Retinal pigment epithelial cell (primary cell): ENCODE data around the gene UBE4A.

Experiments used
- DNase-seq: peaks from one replicate; pipeline ENCODE4 v3.0.0-alpha.2; 2010; ENCODE audit warnings: low read depth
- H3K4me3 ChIP-seq: 2 replicates; pipeline ENCODE4 v1.5.1; 2011; ENCODE audit warnings: mild to moderate bottlenecking, low read length, control low read depth, moderate library complexity
- TF ChIP-seq, protein P1 (sequence below): conservative IDR thresholded peaks from 2 replicates; pipeline ENCODE4 v1.5.1; 2011; ENCODE audit warnings: low read depth, low read length, control low read depth, inconsistent platforms

The UBE4A gene

GRCh38 chr11:118328745-118329144 is 30.7 kb upstream of the UBE4A start:
- no peak overlapping the region for H3K4me3 ChIP-seq
- DNase-seq = no peak
- TF ChIP-seq, protein P1, sequence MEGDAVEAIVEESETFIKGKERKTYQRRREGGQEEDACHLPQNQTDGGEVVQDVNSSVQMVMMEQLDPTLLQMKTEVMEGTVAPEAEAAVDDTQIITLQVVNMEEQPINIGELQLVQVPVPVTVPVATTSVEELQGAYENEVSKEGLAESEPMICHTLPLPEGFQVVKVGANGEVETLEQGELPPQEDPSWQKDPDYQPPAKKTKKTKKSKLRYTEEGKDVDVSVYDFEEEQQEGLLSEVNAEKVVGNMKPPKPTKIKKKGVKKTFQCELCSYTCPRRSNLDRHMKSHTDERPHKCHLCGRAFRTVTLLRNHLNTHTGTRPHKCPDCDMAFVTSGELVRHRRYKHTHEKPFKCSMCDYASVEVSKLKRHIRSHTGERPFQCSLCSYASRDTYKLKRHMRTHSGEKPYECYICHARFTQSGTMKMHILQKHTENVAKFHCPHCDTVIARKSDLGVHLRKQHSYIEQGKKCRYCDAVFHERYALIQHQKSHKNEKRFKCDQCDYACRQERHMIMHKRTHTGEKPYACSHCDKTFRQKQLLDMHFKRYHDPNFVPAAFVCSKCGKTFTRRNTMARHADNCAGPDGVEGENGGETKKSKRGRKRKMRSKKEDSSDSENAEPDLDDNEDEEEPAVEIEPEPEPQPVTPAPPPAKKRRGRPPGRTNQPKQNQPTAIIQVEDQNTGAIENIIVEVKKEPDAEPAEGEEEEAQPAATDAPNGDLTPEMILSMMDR = no peak

DNA sequence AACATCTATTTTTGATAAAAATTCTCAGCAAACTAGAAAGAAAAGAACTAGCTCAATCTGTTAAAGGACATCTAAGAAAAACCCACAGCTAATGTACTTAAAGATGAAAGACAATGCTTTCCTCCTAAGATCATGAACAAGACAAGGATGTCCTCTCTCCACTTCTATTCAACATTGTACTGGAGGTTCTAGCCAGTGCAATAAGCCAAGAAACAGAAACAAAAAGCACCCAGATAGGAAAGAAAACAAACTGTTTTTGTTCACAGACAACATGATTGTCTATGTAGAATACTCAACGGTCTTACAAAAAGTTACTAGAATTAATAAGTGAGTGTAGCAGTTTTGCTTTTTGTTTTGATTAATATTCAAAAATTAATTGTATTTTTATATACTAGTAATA is 24.7 kb upstream of the UBE4A start:
- no peak for DNase-seq
- TF ChIP-seq, protein P1 = no peak

DNA sequence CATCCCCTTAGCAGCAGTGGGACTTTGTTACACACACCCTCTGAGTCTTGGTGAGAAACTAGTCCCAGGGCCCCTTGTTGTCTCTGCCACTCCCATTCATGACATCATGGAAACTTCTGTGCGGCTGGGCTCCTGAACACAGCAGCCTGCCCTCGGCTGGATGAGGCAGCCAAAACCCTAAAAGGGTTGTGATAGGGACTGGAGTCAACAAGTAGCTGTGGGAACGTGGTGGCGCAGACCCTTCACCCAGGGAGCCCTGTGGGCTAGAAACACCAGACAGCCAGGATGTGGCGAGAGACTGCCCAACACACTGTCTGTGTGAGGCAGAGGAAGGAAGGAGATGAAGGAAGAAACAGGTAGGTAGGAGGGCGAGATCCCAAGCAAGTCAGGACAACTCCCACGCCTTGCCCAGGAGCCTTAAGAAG is 20.8 kb upstream of the UBE4A start:
- H3K4me3 ChIP-seq = no peak overlapping the region
- TF ChIP-seq, protein P1 = no peak
- no peak for DNase-seq

More for the DNA sequence above, 24.7 kb upstream of the UBE4A start:
- H3K4me3 ChIP-seq = no peak overlapping the region

GRCh38 chr11:118339281-118339961 is 20.0 kb upstream of the UBE4A start:
- TF ChIP-seq, protein P1 = no peak
- no peak for DNase-seq
- no peak overlapping the region for H3K4me3 ChIP-seq

DNA sequence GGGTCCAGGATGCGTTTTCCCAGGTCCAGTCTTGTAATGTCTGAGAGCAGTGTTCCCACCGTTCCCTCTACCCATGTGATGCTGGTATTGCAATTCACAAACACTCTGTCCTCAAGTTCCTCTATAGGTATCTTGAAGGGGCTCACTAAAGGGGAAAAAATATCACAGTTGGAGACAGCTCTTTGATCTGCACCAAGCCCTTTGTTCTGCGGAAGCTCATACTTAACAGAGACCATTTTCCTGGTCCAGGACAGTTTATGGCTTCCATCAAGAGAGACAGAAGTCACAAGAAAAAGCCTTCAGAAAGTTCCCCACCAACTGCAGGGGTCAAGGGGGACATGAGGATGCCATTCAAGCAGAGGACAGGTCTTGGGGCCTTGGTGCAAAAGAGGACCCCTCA is 19.0 kb upstream of the UBE4A start:
- DNase-seq = no peak
- TF ChIP-seq, protein P1 = no peak
- no peak overlapping the region for H3K4me3 ChIP-seq

- no peak overlapping the region for H3K4me3 ChIP-seq
- DNase-seq = no peak
- TF ChIP-seq, protein P1 = no peak
Measured at GRCh38 chr11:118341261-118341660, 18.1 kb upstream of the UBE4A start.

DNA sequence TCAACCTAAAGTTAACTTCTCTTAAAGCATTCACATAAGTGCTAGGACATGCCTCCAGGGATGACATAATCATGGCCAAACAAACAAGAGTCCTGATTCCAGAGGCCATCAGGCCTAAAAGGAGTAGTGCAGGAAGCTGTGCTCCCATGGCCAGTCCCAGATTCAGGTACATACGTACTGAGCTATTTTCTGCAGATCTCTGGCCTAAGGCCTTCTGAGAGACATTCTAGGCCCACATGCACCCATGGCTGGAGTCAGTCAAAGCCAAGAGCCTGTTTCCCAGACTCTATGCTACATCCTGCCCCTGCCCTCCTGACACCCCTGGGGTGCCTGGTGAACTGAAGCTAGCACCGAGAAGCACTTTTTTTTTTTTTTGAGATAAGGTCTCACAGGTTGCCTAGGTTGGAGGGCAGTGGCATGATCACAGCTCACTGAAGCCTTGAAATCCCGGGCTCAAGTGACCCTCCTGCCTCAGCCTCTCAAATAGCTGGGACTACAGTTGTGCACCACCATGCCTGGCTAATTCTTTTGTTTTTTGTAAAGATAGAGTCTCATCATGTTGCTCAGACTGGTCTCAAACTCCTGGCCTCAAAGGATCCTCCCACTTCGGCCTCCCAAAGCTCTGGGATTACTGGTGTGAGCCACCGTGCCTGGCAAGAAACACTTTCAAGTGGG is 17.4 kb upstream of the UBE4A start:
- DNase-seq = no peak
- TF ChIP-seq, protein P1 = no peak
- no peak overlapping the region for H3K4me3 ChIP-seq
